ENCODE measurements around the gene EBPL. TPM values are rescaled to one million over a fixed set of nuclear protein-coding genes. Genes with fewer than 3 reads are reported as not detected.

Gene EBPL
- 60.0 and 72.5 TPM in 2 replicates for total RNA-seq

DNA sequence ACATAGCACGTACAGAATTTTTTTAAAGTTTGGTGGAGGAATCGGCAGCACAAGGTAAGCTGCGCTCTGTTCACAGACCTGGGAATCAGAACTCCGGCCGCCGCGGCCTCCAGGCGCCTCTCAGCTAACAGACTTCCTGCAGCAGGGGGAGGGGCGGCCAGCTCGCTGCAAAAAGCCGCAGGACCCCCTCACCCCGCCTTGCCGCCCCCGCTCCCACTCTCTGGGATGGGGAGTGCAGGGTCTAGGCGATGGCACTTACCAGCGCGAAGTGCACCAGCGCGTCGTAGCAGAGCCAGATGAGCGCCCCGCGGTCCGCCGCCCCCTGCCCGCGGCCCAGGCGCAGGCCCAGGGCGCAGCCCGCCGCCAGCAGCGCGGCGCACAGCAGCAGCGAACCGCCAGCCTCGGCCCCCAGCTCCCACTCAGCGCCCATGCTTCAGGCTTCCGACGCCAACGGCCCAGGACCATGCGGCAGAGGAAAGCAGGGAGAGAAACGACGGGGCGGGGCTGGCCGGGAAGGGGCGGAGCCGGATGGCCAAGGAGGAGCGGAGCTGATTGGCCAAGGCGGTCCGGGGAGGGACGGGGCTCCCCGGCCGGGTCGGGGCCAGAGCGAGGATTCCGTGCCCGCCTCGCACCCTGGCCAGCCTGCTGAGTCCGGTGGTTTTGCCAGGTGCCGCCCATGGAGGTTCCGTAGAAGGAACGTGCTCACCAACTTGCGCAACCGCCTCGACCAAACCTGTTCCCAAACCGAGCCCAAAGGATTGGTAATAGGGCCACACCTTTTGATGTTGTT, at the start of gene EBPL:
TSS of gene EBPL (minus strand) at position 492 of the 790 bp plus-strand sequence. CDS start at position 430, 62 bp downstream.

DNA sequence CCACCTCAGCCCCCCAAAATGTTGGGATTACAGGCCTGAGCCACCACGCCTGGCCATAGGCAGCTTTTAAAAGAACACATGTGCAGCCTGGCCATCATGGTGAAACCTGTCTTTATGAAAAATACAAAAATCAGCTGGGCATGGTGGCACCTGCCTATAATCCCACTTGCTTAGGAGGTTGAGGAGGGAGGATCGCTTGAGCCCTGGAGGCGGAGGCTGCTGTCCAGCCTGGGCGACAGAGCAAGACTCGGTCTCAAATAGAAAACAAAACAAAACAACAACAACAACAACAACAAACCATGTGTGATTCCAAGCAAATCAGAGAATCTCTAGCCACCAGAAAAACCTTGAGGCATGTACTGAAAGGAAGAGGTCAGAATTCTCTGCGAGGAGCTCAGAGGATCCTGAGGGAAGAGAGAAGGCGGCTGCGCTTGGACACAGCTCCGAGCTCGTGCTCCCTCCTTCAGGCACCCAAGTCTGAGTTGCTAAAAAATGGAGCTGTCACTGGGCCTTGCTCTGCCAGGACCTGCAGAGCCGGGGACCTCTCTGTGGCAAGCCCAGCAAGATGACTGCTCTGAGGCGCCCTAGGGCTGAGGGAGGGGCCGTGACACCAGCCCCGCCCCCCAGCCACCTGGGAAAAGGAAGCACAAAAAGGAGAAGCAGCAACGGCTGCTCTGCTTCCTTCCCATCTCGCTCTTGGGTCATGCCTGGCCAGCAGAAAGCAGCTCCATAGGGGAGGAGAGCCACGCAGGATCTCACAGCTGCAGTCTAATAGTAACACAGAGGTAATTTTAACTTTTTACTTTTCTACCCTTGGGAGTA, 63.2 kb downstream of the EBPL start, which contains the start of gene ARL11:
TSS of gene ARL11 (plus strand) at position 677 of the 822 bp plus-strand sequence. CDS start 1,941 bp downstream, outside the sequence.

Other genes with a start within 250 kb of the EBPL start
- gene CAB39L, start 247.4 kb downstream of the EBPL start, total RNA-seq: 3.4 and 8.5 TPM in 2 replicates
- 1.6 and 2.3 TPM in 2 replicates for gene SETDB2, start 247.2 kb downstream of the EBPL start, total RNA-seq
- 11.0 and 12.2 TPM in 2 replicates for gene PHF11, start 195.5 kb downstream of the EBPL start, total RNA-seq
- 11.2 and 11.4 TPM in 2 replicates for gene RCBTB1, start 105.9 kb downstream of the EBPL start, total RNA-seq
- not detected in 2 replicates for gene ARL11, start 63.0 kb downstream of the EBPL start, total RNA-seq
- gene KPNA3, start 101.2 kb upstream of the EBPL start, total RNA-seq: 13.7 and 25.3 TPM in 2 replicates
- gene SPRYD7, start 244.9 kb upstream of the EBPL start, total RNA-seq: 2.8 and 4.6 TPM in 2 replicates

All from mesangial cell (primary cell).